Muscle of back (tissue), 13 donors: ENCODE results near the gene YTHDC1. TPM values are rescaled to one million over a fixed set of nuclear protein-coding genes. Genes with fewer than 3 reads are reported as not detected.
"Not testable (repeated sequence)": the region's sequence is repeated elsewhere in the genome, so short reads cannot be mapped to it uniquely, and the experiment has no call there.

Experiments
- DNase-seq, 3 donors: peaks; one replicate each; pipeline versions ENCODE4 v3.0.0 to v3.0.0-alpha.2; 2013
- long read RNA-seq, 9 donors: transcript quantifications; one replicate each; lab custom pipeline, GENCODE V29; 2026
- polyA plus RNA-seq, 10 donors: library from polyadenylated mRNA; unstranded; fragments of 120-200 nt; gene quantifications; one replicate each; pipeline ENCODE4 v1.2.1, GENCODE V29; 2013; ENCODE audit not compliant: insufficient read length in 10 of 10

Gene YTHDC1
- polyA plus RNA-seq, result 10 to 100 TPM; 62.6 to 90.2 (median 77.4) TPM
- long read RNA-seq, donor 1, full-length matches to known transcripts, result 1 of 28 reads
- long read RNA-seq, donor 1, partial matches to known transcripts, result 27 of 28 reads
- long read RNA-seq, donor 1, other reads (novel, unspliced or antisense), result 0 of 28 reads
- long read RNA-seq, donor 2, partial matches to known transcripts, result 12 of 13 reads
- long read RNA-seq, donor 2, other reads (novel, unspliced or antisense), result 0 of 13 reads
- long read RNA-seq, donor 3, result 0 reads
- long read RNA-seq, donor 4, partial matches to known transcripts, result 14 of 18 reads
- long read RNA-seq, donor 4, other reads (novel, unspliced or antisense), result 0 of 18 reads
- long read RNA-seq, donor 5, partial matches to known transcripts, result 53 of 59 reads
- long read RNA-seq, donor 5, other reads (novel, unspliced or antisense), result 0 of 59 reads
- long read RNA-seq, donor 6, full-length matches to known transcripts, result 4 of 28 reads
- long read RNA-seq, donor 6, partial matches to known transcripts, result 24 of 28 reads
- long read RNA-seq, donor 6, other reads (novel, unspliced or antisense), result 0 of 28 reads
- long read RNA-seq, donor 7, full-length matches to known transcripts, result 4 of 4 reads
- long read RNA-seq, donor 7, partial matches to known transcripts, result 0 of 4 reads
- long read RNA-seq, donor 7, other reads (novel, unspliced or antisense), result 0 of 4 reads
- long read RNA-seq, donor 8, partial matches to known transcripts, result 13 of 14 reads
- long read RNA-seq, donor 8, other reads (novel, unspliced or antisense), result 0 of 14 reads
- long read RNA-seq, donor 9, result 0 reads

- DNase-seq, result peak; percentile 97 to 99 (median 99)
Observed at GRCh38 chr4:68349649-68350360, at the start of gene YTHDC1. YTHDC1 (minus strand) TSS chr4:68350090; CDS start chr4:68349753, 337 bp downstream.

- no peak for DNase-seq
Observed at GRCh38 chr4:68399306-68399705, 49.4 kb upstream of the YTHDC1 start.

DNA sequence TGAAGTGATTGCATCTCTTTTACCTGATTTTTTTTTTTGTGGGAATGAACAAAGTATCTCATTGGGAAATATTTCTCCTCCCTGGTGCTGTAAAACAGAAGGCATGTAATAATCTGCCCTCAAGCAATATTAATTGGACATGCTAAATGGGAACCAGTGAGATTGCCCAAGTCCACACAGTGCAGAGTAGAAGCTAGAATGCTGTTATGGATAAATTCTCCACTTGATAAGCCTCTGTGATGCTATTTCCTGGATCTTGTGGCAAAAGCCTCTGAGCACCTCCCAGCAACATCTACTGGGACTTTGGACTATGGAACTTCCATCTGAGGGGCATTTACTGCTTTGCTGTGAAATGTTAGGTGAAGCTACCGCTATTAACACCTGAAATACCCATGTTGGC, 46.9 kb upstream of the YTHDC1 start:
- no peak for DNase-seq

- no peak for DNase-seq
Observed at GRCh38 chr4:68391436-68391835, 41.5 kb upstream of the YTHDC1 start.

GRCh38 chr4:68390205-68390935, 40.5 kb upstream of the YTHDC1 start:
- DNase-seq, result no peak

- DNase-seq, result not testable (repeated sequence)
Observed at GRCh38 chr4:68389386-68389913, 39.6 kb upstream of the YTHDC1 start.

GRCh38 chr4:68388347-68388865, 38.5 kb upstream of the YTHDC1 start:
- no peak for DNase-seq

DNA sequence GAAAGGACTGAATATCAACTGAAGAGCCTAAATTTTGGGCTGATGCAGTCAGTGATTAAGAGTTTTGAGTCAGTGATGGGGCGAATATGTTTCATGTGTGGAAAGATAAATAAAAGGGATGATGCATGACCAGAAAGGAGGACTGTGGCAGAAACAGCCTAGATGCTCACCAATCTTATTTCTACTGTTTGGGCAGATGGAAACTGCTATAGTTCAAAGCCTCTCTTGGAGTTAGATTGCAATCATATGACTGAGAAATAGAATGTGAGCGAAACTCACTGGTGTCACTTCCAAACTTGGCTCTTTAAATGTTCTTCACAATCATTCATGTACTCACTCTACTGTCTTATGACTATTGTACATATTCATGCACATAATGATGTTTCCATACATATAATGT, 35.4 kb upstream of the YTHDC1 start:
- DNase-seq, result no peak

DNA sequence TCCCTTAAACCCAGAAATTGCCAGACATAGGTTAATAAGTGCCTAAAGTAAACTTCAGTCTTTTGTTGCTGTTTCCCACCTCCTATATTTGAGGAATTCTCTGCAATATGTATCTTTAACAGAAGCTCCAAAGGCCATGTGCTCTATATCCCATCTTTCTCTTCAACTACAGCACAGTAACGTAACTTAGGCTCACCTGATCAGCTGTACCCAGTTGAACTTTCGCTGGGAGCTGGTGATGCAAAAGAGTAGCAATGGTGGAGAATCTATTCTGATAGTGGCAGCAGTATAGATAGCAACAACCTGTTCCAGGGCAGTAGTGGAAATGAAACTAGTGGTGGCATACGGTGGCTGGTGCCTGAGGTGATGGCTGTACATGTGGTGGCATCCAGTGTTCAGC, 33.2 kb upstream of the YTHDC1 start:
- DNase-seq, result no peak

DNA sequence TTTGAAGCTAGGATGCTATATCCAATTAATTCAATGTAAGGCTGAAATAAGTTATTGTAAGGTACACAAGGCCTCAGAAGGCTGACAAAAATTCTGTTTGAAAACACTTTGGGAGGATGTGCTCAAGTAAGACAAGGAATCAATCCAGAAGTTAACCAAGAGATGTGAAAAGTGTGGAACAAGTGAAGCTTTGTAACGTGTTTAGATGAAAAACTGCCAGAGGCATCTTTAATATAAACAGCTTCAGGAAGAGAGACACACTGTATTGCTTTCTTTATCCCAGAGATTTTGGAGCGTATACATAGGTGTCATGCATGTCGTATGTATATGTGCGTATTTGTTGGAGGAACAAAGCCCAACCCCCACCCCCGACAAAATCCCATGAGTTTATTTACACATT, 28.3 kb upstream of the YTHDC1 start:
- no peak for DNase-seq

DNA sequence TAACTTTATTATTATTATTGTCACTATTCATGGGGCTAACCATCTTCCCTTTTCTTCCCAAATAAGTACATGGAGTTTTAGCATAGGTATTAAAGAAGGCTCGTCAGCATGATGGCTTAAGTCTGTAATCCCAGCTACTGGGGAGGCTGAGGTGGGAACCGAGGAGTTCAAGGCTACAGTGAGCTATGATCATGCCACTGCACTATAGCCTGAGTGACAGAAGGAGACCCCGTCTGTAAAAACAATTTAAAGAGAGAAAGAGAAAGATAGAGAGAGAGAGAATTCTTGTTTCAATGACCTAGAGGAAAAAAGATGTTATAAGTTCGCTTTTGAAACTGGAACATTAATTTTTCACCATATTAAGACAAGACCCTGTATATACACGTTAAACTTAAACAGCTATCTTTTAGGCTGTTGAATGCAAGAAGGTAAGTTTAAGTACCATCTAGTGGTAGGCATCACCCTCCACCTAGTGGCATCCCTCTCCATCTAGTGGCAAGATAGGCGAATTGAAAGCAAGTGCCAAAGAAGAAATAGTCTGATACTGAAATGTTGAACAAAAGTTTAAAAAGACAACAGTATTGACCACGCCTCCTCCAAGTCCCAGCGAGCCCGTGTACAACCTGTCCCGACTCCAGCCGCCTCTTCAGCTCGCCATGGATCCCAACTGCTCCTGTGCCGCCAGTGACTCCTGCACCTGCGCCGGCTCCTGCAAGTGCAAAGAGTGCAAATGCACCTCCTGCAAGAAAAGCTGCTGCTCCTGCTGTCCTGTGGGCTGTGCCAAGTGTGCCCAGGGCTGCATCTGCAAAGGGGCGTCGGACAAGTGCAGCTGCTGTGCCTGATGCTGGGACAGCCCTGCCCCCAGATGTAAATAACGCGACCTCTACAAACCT, 26.0 kb upstream of the YTHDC1 start:
- peak in 2 of 3 donors; percentile 11 to 34 for DNase-seq

DNA sequence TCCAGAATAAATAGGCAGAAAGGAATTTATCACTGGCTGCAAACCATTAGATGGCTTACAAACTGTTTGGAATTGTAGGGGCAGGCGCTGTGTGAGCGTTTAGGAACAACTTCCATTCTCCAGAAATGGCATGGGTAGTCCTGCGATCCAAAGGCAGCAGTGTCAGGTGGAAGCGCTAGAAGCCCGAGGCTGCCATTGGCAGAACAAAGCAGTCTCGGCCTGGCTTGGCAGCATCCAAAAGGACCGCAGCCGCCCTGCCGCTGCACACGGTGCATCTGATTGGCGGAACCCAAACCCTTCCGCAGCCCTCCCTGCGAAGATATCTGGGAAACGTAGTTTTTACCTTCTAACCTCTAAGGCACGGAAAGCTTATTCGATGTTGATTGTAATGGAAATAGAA, 23.6 kb upstream of the YTHDC1 start:
- DNase-seq, result peak; percentile 68 to 91 (median 79)

GRCh38 chr4:68372588-68372987, 22.7 kb upstream of the YTHDC1 start:
- no peak for DNase-seq

DNA sequence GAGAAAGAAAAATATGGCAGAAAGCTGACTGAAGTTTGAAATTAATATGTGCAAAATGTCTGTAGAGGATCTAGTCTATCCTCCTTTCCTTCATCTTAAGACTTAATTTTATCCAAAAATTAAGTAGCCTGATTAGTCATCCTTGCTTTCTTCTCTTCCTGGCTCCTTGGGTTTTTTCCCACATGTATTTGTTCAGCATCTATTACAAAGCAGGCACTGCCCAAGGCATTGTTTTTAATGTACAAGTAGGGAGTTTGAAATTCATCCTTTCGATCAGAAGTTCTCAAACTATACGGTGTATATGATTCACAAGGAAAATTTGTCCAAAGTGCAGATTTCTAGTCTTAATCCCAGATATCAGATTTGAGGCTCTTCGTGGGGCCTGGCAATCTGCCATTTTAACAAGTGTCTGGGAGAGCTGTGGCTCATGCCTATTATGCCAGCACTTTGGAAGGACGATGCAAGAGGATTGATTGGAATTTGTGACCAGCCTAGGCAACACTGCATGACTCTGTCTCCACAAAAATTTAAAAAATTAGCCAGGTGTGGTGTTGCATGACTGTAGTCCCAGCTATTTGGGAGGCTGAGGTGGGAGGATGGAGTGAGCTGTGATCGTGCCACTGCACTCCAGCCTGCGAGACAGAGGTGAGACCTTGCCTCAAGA, 19.4 kb upstream of the YTHDC1 start:
- no peak for DNase-seq

DNA sequence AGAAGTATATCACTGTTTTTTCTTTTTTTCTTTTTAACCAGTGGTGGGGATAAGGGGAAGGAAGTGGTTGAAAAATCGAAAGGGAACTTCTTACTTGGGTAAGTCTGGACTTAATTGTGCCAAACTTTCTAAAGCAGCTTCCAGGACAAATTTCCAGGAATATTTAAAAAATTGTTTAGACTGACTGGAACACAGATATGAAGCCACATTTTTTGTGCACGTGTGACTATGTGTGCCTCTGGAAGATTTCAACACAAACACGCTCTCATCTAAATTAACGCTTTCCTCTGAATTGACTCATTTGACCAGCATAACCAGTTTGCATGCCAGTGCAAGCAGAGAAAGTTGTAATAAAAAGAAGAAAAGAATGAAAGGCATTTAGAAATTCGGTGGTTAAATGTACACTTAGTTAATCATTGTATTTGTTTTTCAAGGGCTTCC, 18.8 kb upstream of the YTHDC1 start:
- DNase-seq, result no peak

DNA sequence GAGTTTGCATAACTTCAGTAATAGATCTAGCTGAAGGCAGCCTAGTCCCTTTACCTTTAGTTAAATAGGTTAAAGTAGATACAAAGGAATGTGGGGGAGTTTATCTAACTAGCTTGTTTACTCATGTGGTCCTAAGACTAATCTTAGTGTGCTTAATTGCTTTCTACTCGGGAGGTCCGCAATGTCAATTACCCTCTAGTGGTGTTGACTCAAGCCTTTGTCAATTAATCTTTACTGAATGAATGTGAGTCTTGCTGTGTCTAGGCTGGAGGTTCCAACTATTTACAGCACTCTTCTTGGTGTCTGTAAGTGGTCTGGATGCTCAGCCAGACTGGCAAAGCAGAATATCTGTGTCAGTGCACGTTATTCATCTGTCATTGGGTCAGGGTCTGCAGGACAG, 17.9 kb upstream of the YTHDC1 start:
- no peak for DNase-seq

DNA sequence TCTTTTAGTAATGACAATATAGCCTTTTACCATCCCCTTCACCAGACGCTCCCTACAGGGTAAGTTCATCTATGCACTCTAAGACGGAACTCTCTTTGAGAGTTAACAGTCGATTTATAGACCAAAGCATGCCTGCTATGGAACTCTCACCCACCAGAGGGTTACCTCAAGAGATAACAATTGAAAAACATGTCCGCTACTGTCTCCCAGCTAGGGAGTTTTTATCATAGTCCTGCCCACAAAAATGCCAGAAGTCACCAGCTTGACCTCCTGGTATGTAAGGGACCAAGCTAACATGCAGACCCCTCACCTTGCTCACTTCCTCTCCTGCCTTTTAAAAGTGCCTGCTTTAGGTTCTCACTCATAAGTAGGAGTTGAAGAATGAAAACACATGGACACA, 16.7 kb upstream of the YTHDC1 start:
- DNase-seq, result no peak

DNA sequence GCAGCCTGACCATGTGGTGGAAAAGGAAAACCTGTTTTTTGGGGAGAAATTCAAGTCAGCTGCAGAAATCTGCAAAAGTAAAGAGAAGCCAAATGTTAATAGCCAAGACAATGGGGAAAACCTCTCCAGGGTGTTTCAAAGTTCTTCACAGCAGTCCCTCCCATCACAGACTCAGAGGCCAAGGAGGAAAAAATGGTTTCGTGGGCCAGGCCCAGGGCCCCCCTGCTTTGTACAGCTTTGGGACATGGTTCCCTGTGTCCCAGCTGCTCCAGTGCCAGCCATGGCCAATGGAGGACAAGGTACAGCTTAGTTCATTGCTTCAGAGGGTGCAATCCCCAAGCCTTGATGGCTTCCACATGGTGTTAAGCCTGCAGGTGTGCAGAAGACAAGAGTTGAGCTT, 15.2 kb upstream of the YTHDC1 start:
- DNase-seq, result no peak

DNA sequence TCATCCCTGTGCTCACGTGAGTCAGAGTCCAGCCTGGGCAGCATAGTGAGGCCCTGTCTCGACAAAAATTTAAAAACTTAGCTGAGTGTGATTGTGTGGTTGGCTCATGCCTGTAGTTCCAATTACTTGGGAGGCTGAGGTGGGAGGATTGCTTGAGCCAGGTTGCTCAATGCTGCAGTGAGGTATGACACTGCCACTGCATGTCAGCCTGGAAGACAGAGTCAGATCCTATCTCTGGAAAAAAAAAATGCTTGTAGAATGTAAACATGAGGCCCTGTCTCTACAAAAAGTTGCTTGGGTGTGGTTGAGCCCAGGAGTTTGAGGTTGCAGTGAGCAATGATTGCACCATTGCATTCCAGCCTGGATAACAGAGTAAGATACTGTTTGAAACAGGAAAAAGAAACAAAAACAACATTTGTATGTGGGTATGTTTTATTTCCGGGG, 11.3 kb upstream of the YTHDC1 start:
- DNase-seq, result no peak
